ENCODE data around the gene GAS6.

The GAS6 gene

GRCh38 chr13:113822956-113823744 is 40.7 kb downstream of the GAS6 start:
- no peak overlapping the region for H2BK5ac ChIP-seq (ENCODE audit: low read depth, low read length, poor library complexity)
- no CpG with 5 or more reads among the region's 45 CpGs for WGBS (ENCODE audit: extremely low coverage, insufficient coverage, insufficient read length)
- peak overlapping the region; percentile 44 for H4K91ac ChIP-seq (ENCODE audit: low read depth, low read length)
- H4K12ac ChIP-seq (ENCODE audit: low read depth, low read length), result no peak overlapping the region
- H3K14ac ChIP-seq (ENCODE audit: low read length), result no peak overlapping the region
- peak overlapping the region; percentile 26 for H2AK5ac ChIP-seq (ENCODE audit: low read length)
- H4K8ac ChIP-seq (ENCODE audit: low read depth, low read length), result no peak overlapping the region
- H3K79me1 ChIP-seq (ENCODE audit: low read length), result peaks cover 19% of the 10 kb centered on the region
- H3K9me3 ChIP-seq (ENCODE audit: insufficient read depth, low read depth, low read length), result no peaks in the 10 kb centered on the region
- peaks cover 10 to 15% of the 10 kb centered on the region in 2 experiments for H3K4me1 ChIP-seq (ENCODE audit: control insufficient read depth in 1 of 2, insufficient read depth in 2 of 2, low read length in 2 of 2)
- H3K36me3 ChIP-seq (ENCODE audit: control insufficient read depth in 1 of 2, insufficient read depth in 2 of 2, low read length in 2 of 2), result peaks cover 8 to 16% of the 10 kb centered on the region in 2 experiments
- no peak overlapping the region for H3K4ac ChIP-seq (ENCODE audit: low read depth, low read length)
- peak overlapping the region; percentile 15 for H2BK12ac ChIP-seq (ENCODE audit: low read length)
- no peak overlapping the region for H3K9ac ChIP-seq (ENCODE audit: low read length)
- H3K79me2 ChIP-seq (ENCODE audit: control insufficient read depth, insufficient read depth, low read length, poor library complexity), result no peaks in the 10 kb centered on the region
- DNase-seq, result no peak
- H2BK120ac ChIP-seq (ENCODE audit: insufficient read depth, low read length, poor library complexity), result no peak overlapping the region
- H3K18ac ChIP-seq (ENCODE audit: low read length), result no peak overlapping the region
- H3K23ac ChIP-seq (ENCODE audit: low read length), result no peak overlapping the region
- H2AFZ ChIP-seq (ENCODE audit: insufficient read depth, low read length, poor library complexity), result no peak overlapping the region
- no peaks in the 10 kb centered on the region for H3K27me3 ChIP-seq (ENCODE audit: insufficient read depth, low read length)
- no peak overlapping the region for H3K4me2 ChIP-seq (ENCODE audit: low read length)
- H3K4me3 ChIP-seq (ENCODE audit: low read depth, low read length), result no peak overlapping the region
- H3K27ac ChIP-seq (ENCODE audit: low read depth, low read length), result no peak overlapping the region

GRCh38 chr13:113822266-113822665 is 41.6 kb downstream of the GAS6 start:
- Histone ChIP-seq H2AFZ (ENCODE audit: insufficient read depth, low read length, poor library complexity) (no peak overlapping the region), H3K4me1 (ENCODE audit: control insufficient read depth in 1 of 2, insufficient read depth in 2 of 2, low read length in 2 of 2) (peaks cover 15 to 17% of the 10 kb centered on the region in 2 experiments), H3K4ac (ENCODE audit: low read depth, low read length) (no peak overlapping the region), H3K14ac (ENCODE audit: low read length) (no peak overlapping the region), H3K36me3 (ENCODE audit: control insufficient read depth in 1 of 2, insufficient read depth in 2 of 2, low read length in 2 of 2) (peaks cover 4 to 12% of the 10 kb centered on the region in 2 experiments), H3K4me2 (ENCODE audit: low read length) (no peak overlapping the region), H4K91ac (ENCODE audit: low read depth, low read length) (peak overlapping the region; percentile 65), H3K9me3 (ENCODE audit: insufficient read depth, low read depth, low read length) (no peaks in the 10 kb centered on the region), H3K79me1 (ENCODE audit: low read length) (peaks cover 19% of the 10 kb centered on the region), H2BK12ac (ENCODE audit: low read length) (peak overlapping the region; percentile 85), H3K9ac (ENCODE audit: low read length) (no peak overlapping the region), H3K23ac (ENCODE audit: low read length) (no peak overlapping the region), H2BK5ac (ENCODE audit: low read depth, low read length, poor library complexity) (no peak overlapping the region), H3K4me3 (ENCODE audit: low read depth, low read length) (no peak overlapping the region), H3K27ac (ENCODE audit: low read depth, low read length) (no peak overlapping the region), H3K18ac (ENCODE audit: low read length) (no peak overlapping the region), H4K8ac (ENCODE audit: low read depth, low read length) (no peak overlapping the region), H2BK120ac (ENCODE audit: insufficient read depth, low read length, poor library complexity) (peak overlapping the region; percentile 1), H4K12ac (ENCODE audit: low read depth, low read length) (no peak overlapping the region), H2AK5ac (ENCODE audit: low read length) (no peak overlapping the region), H3K27me3 (ENCODE audit: insufficient read depth, low read length) (no peaks in the 10 kb centered on the region), H3K79me2 (ENCODE audit: control insufficient read depth, insufficient read depth, low read length, poor library complexity) (no peaks in the 10 kb centered on the region)
- WGBS (ENCODE audit: extremely low coverage, insufficient coverage, insufficient read length), result no CpG with 5 or more reads among the region's 12 CpGs
- DNase-seq, result no peak

GRCh38 chr13:113821847-113822246 is 42.0 kb downstream of the GAS6 start:
- Histone ChIP-seq H4K12ac (ENCODE audit: low read depth, low read length) (no peak overlapping the region), H2BK5ac (ENCODE audit: low read depth, low read length, poor library complexity) (peak overlapping the region; percentile 32), H3K9ac (ENCODE audit: low read length) (no peak overlapping the region), H3K23ac (ENCODE audit: low read length) (no peak overlapping the region), H4K91ac (ENCODE audit: low read depth, low read length) (peak overlapping the region; percentile 65), H3K79me1 (ENCODE audit: low read length) (peaks cover 19% of the 10 kb centered on the region), H3K4me2 (ENCODE audit: low read length) (no peak overlapping the region), H3K79me2 (ENCODE audit: control insufficient read depth, insufficient read depth, low read length, poor library complexity) (no peaks in the 10 kb centered on the region), H4K8ac (ENCODE audit: low read depth, low read length) (peak overlapping the region; percentile 35), H3K14ac (ENCODE audit: low read length) (peak overlapping the region; percentile 62), H3K36me3 (ENCODE audit: control insufficient read depth in 1 of 2, insufficient read depth in 2 of 2, low read length in 2 of 2) (peaks cover 1 to 9% of the 10 kb centered on the region in 2 experiments), H2BK12ac (ENCODE audit: low read length) (peak overlapping the region; percentile 85), H2AK5ac (ENCODE audit: low read length) (peak overlapping the region; percentile 53), H2BK120ac (ENCODE audit: insufficient read depth, low read length, poor library complexity) (peak overlapping the region; percentile 1), H3K27me3 (ENCODE audit: insufficient read depth, low read length) (no peaks in the 10 kb centered on the region), H3K9me3 (ENCODE audit: insufficient read depth, low read depth, low read length) (no peaks in the 10 kb centered on the region), H3K4me3 (ENCODE audit: low read depth, low read length) (no peak overlapping the region), H3K27ac (ENCODE audit: low read depth, low read length) (peak overlapping the region; percentile 81), H3K4me1 (ENCODE audit: control insufficient read depth in 1 of 2, insufficient read depth in 2 of 2, low read length in 2 of 2) (peaks cover 15 to 17% of the 10 kb centered on the region in 2 experiments), H2AFZ (ENCODE audit: insufficient read depth, low read length, poor library complexity) (peak overlapping the region; percentile 9), H3K18ac (ENCODE audit: low read length) (no peak overlapping the region), H3K4ac (ENCODE audit: low read depth, low read length) (peak overlapping the region; percentile 9)
- WGBS (ENCODE audit: extremely low coverage, insufficient coverage, insufficient read length), result no CpG with 5 or more reads among the region's 24 CpGs
- DNase-seq, result no peak

- H3K27ac ChIP-seq (ENCODE audit: low read depth, low read length), result peak overlapping the region; percentile 81
- no peak overlapping the region for H3K4me2 ChIP-seq (ENCODE audit: low read length)
- no CpG with 5 or more reads among the region's 54 CpGs for WGBS (ENCODE audit: extremely low coverage, insufficient coverage, insufficient read length)
- H2BK12ac ChIP-seq (ENCODE audit: low read length), result peak overlapping the region; percentile 88
- peak overlapping the region; percentile 10 for H4K8ac ChIP-seq (ENCODE audit: low read depth, low read length)
- peaks cover 2% of the 10 kb centered on the region for H3K9me3 ChIP-seq (ENCODE audit: insufficient read depth, low read depth, low read length)
- peak overlapping the region; percentile 78 for H3K14ac ChIP-seq (ENCODE audit: low read length)
- H3K4me1 ChIP-seq (ENCODE audit: control insufficient read depth in 1 of 2, insufficient read depth in 2 of 2, low read length in 2 of 2), result peaks cover 15 to 17% of the 10 kb centered on the region in 2 experiments
- peak overlapping the region; percentile 19 for H4K12ac ChIP-seq (ENCODE audit: low read depth, low read length)
- H3K27me3 ChIP-seq (ENCODE audit: insufficient read depth, low read length), result no peaks in the 10 kb centered on the region
- peak overlapping the region; percentile 13 for H2AFZ ChIP-seq (ENCODE audit: insufficient read depth, low read length, poor library complexity)
- H3K4me3 ChIP-seq (ENCODE audit: low read depth, low read length), result no peak overlapping the region
- no peak overlapping the region for H3K9ac ChIP-seq (ENCODE audit: low read length)
- peak overlapping the region; percentile 95 for H4K91ac ChIP-seq (ENCODE audit: low read depth, low read length)
- H3K4ac ChIP-seq (ENCODE audit: low read depth, low read length), result peak overlapping the region; percentile 69
- H3K18ac ChIP-seq (ENCODE audit: low read length), result peak overlapping the region; percentile 56
- no peak overlapping the region for H3K23ac ChIP-seq (ENCODE audit: low read length)
- H2AK5ac ChIP-seq (ENCODE audit: low read length), result peak overlapping the region; percentile 72
- peaks cover 0 to 7% of the 10 kb centered on the region in 2 experiments for H3K36me3 ChIP-seq (ENCODE audit: control insufficient read depth in 1 of 2, insufficient read depth in 2 of 2, low read length in 2 of 2)
- no peaks in the 10 kb centered on the region for H3K79me2 ChIP-seq (ENCODE audit: control insufficient read depth, insufficient read depth, low read length, poor library complexity)
- DNase-seq, result peak; percentile 18 to 33
- H3K79me1 ChIP-seq (ENCODE audit: low read length), result peaks cover 19% of the 10 kb centered on the region
- H2BK5ac ChIP-seq (ENCODE audit: low read depth, low read length, poor library complexity), result peak overlapping the region; percentile 63
- peak overlapping the region; percentile 73 for H2BK120ac ChIP-seq (ENCODE audit: insufficient read depth, low read length, poor library complexity)
Measured at GRCh38 chr13:113820813-113821651, 42.8 kb downstream of the GAS6 start.

Data from trophoblast cell (in vitro differentiated cells and primary cell).